Loucy (cell line): ENCODE measurements around the gene FPR2.

Source experiments
- H2AFZ ChIP-seq: fragments of 200-600 bp; sonication (generic); 2 replicates; pipeline ENCODE4 v1.6.0; 2016; ENCODE audit warnings: antibody characterized with exemption, mild to moderate bottlenecking, low read length, moderate library complexity
- H3F3A ChIP-seq: fragments of 200-600 bp; 2 replicates; pipeline ENCODE4 v1.6.0; 2016; ENCODE audit warnings: antibody characterized with exemption, low read depth, mild to moderate bottlenecking
- H3K27me3 ChIP-seq: fragments of 200-600 bp; sonication (generic); 2 replicates; pipeline ENCODE4 v1.6.1; 2014; ENCODE audit warnings: low read length, mild to moderate bottlenecking; ENCODE audit not compliant: insufficient read depth, poor library complexity, severe bottlenecking
- H3K36me3 ChIP-seq: fragments of 200-600 bp; sonication (generic); 2 replicates; pipeline ENCODE4 v1.6.1; 2016; ENCODE audit warnings: low read length; ENCODE audit not compliant: insufficient read depth
- H3K4me1 ChIP-seq: fragments of 200-600 bp; sonication (generic); 2 replicates; pipeline ENCODE4 v1.5.1; 2014; ENCODE audit warnings: low read length, mild to moderate bottlenecking; ENCODE audit not compliant: insufficient read depth, poor library complexity, severe bottlenecking
- H3K4me2 ChIP-seq: fragments of 200-600 bp; sonication (generic); 2 replicates; pipeline ENCODE4 v1.6.0; 2014; ENCODE audit warnings: antibody characterized with exemption, low read length, low read depth, mild to moderate bottlenecking; ENCODE audit not compliant: poor library complexity, severe bottlenecking
- H3K4me3 ChIP-seq: fragments of 200-600 bp; sonication (generic); 2 replicates; pipeline ENCODE4 v1.5.1; 2014; ENCODE audit warnings: low read length, mild to moderate bottlenecking, mixed read lengths; ENCODE audit not compliant: poor library complexity, severe bottlenecking
- H3K79me2 ChIP-seq: fragments of 200-600 bp; sonication (generic); 2 replicates; pipeline ENCODE4 v1.6.1; 2014; ENCODE audit warnings: low read length; ENCODE audit not compliant: insufficient read depth
- H3K9ac ChIP-seq: fragments of 200-600 bp; sonication (generic); 2 replicates; pipeline ENCODE4 v1.6.0; 2014; ENCODE audit warnings: mild to moderate bottlenecking, low read depth, low read length, moderate library complexity; ENCODE audit not compliant: poor library complexity, severe bottlenecking
- H3K9me2 ChIP-seq: fragments of 200-600 bp; sonication (generic); replicated peaks from 2 replicates; pipeline ENCODE4 v1.6.1; 2016; ENCODE audit warnings: low read depth, low read length, mixed read lengths
- H3K9me3 ChIP-seq: fragments of 200-600 bp; sonication (generic); 2 replicates; pipeline ENCODE4 v1.6.1; 2014; ENCODE audit warnings: mild to moderate bottlenecking, antibody characterized with exemption, low read length, low read depth; ENCODE audit not compliant: insufficient read depth
- H4K20me1 ChIP-seq: fragments of 200-600 bp; sonication (generic); 2 replicates; pipeline ENCODE4 v1.6.0; 2014; ENCODE audit warnings: antibody characterized with exemption, low read length, mild to moderate bottlenecking; ENCODE audit not compliant: insufficient read depth, poor library complexity, severe bottlenecking
- CTCF ChIP-seq: fragments of 200-600 bp; sonication (generic); conservative IDR thresholded peaks from 2 replicates; pipeline ENCODE4 v1.5.1; 2014; ENCODE audit warnings: mild to moderate bottlenecking, antibody characterized with exemption, low read length
- EZH2phosphoT487 ChIP-seq: fragments of 200-600 bp; IDR thresholded peaks from 2 replicates; pipeline ENCODE4 v1.6.1; 2018; ENCODE audit warnings: antibody characterized with exemption, mild to moderate bottlenecking, moderate library complexity, borderline replicate concordance

Gene FPR2

GRCh38 chr19:51796195-51796679, 35.3 kb downstream of the FPR2 start:
- Histone ChIP-seq H3K27me3 (no peaks in the 10 kb centered on the region), H3K4me2 (no peak overlapping the region), H3K9ac (no peak overlapping the region), H3K9me2 (no peaks in the 10 kb centered on the region; the same call in 1 of the 2 replicates), H3K36me3 (no peaks in the 10 kb centered on the region), H3F3A (no peaks in the 10 kb centered on the region), H3K4me1 (no peaks in the 10 kb centered on the region), H3K4me3 (no peak overlapping the region), H4K20me1 (no peaks in the 10 kb centered on the region), H3K9me3 (peaks cover 4% of the 10 kb centered on the region; the same call in 1 of the 2 replicates), H3K79me2 (no peaks in the 10 kb centered on the region), H2AFZ (no peak overlapping the region)
- no peak for TF ChIP-seq CTCF

GRCh38 chr19:51797480-51797879, 36.5 kb downstream of the FPR2 start:
- Histone ChIP-seq H3K4me2 (no peak overlapping the region), H2AFZ (no peak overlapping the region), H3K4me3 (no peak overlapping the region), H3K9ac (no peak overlapping the region), H3K4me1 (no peaks in the 10 kb centered on the region), H3K9me3 (peaks cover 4% of the 10 kb centered on the region; the same call in 1 of the 2 replicates), H3K27me3 (no peaks in the 10 kb centered on the region), H3K9me2 (no peaks in the 10 kb centered on the region; the same call in 1 of the 2 replicates), H4K20me1 (no peaks in the 10 kb centered on the region), H3K36me3 (no peaks in the 10 kb centered on the region), H3F3A (no peaks in the 10 kb centered on the region), H3K79me2 (no peaks in the 10 kb centered on the region)
- no peak for TF ChIP-seq EZH2phosphoT487
- no peak for TF ChIP-seq CTCF

GRCh38 chr19:51798062-51798461, 37.1 kb downstream of the FPR2 start:
- H4K20me1 ChIP-seq, result no peaks in the 10 kb centered on the region
- no peak overlapping the region for H2AFZ ChIP-seq
- H3K4me2 ChIP-seq, result no peak overlapping the region
- H3K79me2 ChIP-seq, result no peaks in the 10 kb centered on the region
- H3K4me1 ChIP-seq, result no peaks in the 10 kb centered on the region
- no peaks in the 10 kb centered on the region for H3K36me3 ChIP-seq
- no peak overlapping the region for H3K9ac ChIP-seq
- no peaks in the 10 kb centered on the region for H3F3A ChIP-seq
- no peaks in the 10 kb centered on the region; the same call in 1 of the 2 replicates for H3K9me2 ChIP-seq
- TF ChIP-seq EZH2phosphoT487 (no peak), CTCF (no peak)
- peaks cover 4% of the 10 kb centered on the region; the same call in 1 of the 2 replicates for H3K9me3 ChIP-seq
- no peaks in the 10 kb centered on the region for H3K27me3 ChIP-seq
- no peak overlapping the region for H3K4me3 ChIP-seq
